ENCODE results near the gene PRR35.

The PRR35 gene

GRCh38 chr16:615122-615521 lies 54.9 kb downstream of the PRR35 start:
- no peak for TF ChIP-seq CTCF (conservative IDR thresholded peaks at IDR 0.05; ENCODE audit: low read depth, low read length)
- no peak overlapping the region for H3K4me3 ChIP-seq (ENCODE audit: low read depth, low read length)
- no peak for DNase-seq (ENCODE audit: low read depth)
